K562 (cell line): ENCODE data around the gene KRT1. TPM values are rescaled to one million over a fixed set of nuclear protein-coding genes. Genes with fewer than 3 reads are reported as not detected.

ENCODE experiments used
- BMI1 ChIP-seq: fragments of 150-350 bp; IDR thresholded peaks from 2 replicates; pipeline ENCODE4 v1.6.1; 2014; ENCODE audit warnings: low read length
- CGGBP1 ChIP-seq: fragments of 250-450 bp; sonication (Bioruptor Pico); IDR thresholded peaks from 2 replicates; pipeline ENCODE4 v1.9.0; 2021; ENCODE audit warnings: mild to moderate bottlenecking
- DPF2 ChIP-seq: fragments of 450-650 bp; IDR thresholded peaks from 2 replicates; pipeline ENCODE4 v1.6.1; 2016
- MGA ChIP-seq: fragments of 450-650 bp; IDR thresholded peaks from 2 replicates; pipeline ENCODE4 v1.6.1; 2016; ENCODE audit warnings: mild to moderate bottlenecking, moderate library complexity
- MNT ChIP-seq, 2 experiments: fragments of 450-650 bp; conservative IDR thresholded peaks; 2 replicates each; pipeline ENCODE4 v1.6.1; 2017; ENCODE audit warnings: mild to moderate bottlenecking in 2 of 2, moderate library complexity in 2 of 2
- MYNN ChIP-seq, 2 experiments: sonication (generic); formaldehyde crosslinking in 1 of 2; IDR thresholded peaks; 2 replicates each; pipeline versions ENCODE4 v1.5.0 to v1.6.1; 2016 to 2020; ENCODE audit warnings: antibody characterized with exemption in 1 of 2, missing genetic modification reagents in 1 of 2
- RREB1 ChIP-seq: fragments of 250-450 bp; sonication (Bioruptor Pico); IDR thresholded peaks from 2 replicates; pipeline ENCODE4 v1.4.0; 2020
- SNRNP70 ChIP-seq: fragments of 200-400 bp; formaldehyde crosslinking; optimal IDR thresholded peaks from 2 replicates; pipeline ENCODE3; 2017; ENCODE audit warnings: low read depth, low read length
- polyA plus RNA-seq, 8 experiments: library from polyadenylated mRNA; depleted of rRNA in 4 of 8; stranded (reverse) in 5 of 8; unstranded in 3 of 8; fragments of >200 nt; fragmentation: Nextera tagmentation in 2 of 8; fragmentation: Illumina TruSeq in 1 of 8; extraction: Ambion mirVana in 2 of 8; extraction: Trizol in 1 of 8; gene quantifications; 2 replicates each; pipeline versions ENCODE4 v1.2.1 to v1.2.3, GENCODE V29; 2011 to 2014; ENCODE audit warnings: inconsistent platforms in 1 of 8, missing spikeins in 1 of 8
- total RNA-seq, 7 experiments: library from RNA; depleted of rRNA in 6 of 7; stranded (reverse); fragments of >200 nt in 6 of 7; fragmentation: Illumina TruSeq in 2 of 7; extraction: Trizol in 2 of 7; gene quantifications; 2 replicates each; pipeline versions ENCODE4 v1.2.1 to v1.2.3, GENCODE V29; 2011 to 2021; ENCODE audit warnings: low replicate concordance in 1 of 7

Gene KRT1
- total and polyA plus RNA-seq, 9 of the 15 experiments (the other 6 are each of a cell fraction or from before 2014, with no cell fraction given) = 0.18 TPM; not detected in 8

GRCh38 chr12:52645120-52645761 lies 35.0 kb downstream of the KRT1 start (continued):
- peak; percentile 42; the same call in 1 of the 2 replicates for TF ChIP-seq RREB1 (CRISPR knock-in tag)
- TF ChIP-seq CGGBP1 = no peak
- peak; percentile 63 for TF ChIP-seq DPF2
- no peak for TF ChIP-seq MGA
- no peak; a peak in 1 of 4 replicates for TF ChIP-seq MNT (conservative IDR thresholded peaks at IDR 0.05)
- no peak for TF ChIP-seq BMI1
- TF ChIP-seq MYNN (IDR thresholded peaks at IDR 0.05) = no peak
- no peak for TF ChIP-seq MYNN (CRISPR knock-in tag; IDR thresholded peaks at IDR 0.05)
- TF ChIP-seq SNRNP70 = no peak
